T47D (cell line): ENCODE data around the gene OR11H1.
"Not testable (repeated sequence)": the region's sequence is repeated elsewhere in the genome, so short reads cannot be mapped to it uniquely, and the experiment has no call there.

Experiments used
- DNase-seq, 2 experiments: peaks; one replicate each; pipeline versions ENCODE4 v3.0.0 to v3.0.0-alpha.2; 2011 to 2012; ENCODE audit warnings: low read depth in 1 of 2, low spot score in 1 of 2
- in situ Hi-C: cut with HindIII; loops from 2 replicates; pipeline ENCODE4 v1.10.0; 2016; ENCODE audit warnings: low sequenced_read_pairs, low pct_unique_long_range_greater_than_20kb

The OR11H1 gene

GRCh38 chr22:15527892-15528291 is at the start of gene OR11H1:
Gene OR11H1, plus strand, starts transcription at chr22:15528192. Its CDS starts 0 bp downstream, at chr22:15528192.
- DNase-seq, in situ Hi-C loops: not testable (repeated sequence)

DNA sequence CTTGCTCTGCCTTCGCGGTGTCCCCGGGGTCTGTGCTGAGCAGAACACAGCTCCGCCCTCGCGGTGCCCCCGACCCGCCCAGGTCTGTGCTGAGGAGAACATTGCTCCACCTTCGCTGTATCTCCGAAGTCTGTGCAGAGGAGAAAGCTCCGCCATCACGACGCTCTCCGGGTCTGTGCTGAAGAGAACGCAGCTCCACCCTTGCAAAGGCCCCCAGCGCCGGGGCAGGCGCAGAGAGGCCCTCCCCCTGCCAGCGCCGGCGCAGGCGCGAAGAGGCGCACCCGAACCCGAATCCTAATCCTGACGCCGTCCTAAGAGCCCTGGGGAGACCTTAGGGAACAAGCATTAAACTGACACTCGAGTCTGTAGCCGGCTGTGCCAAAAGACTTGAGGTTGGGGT is 18.0 kb upstream of the OR11H1 start:
- in situ Hi-C loops, DNase-seq: not testable (repeated sequence)

- in situ Hi-C loops = not testable (repeated sequence)
Observed at GRCh38 chr22:15515896-15516295, 12.1 kb upstream of the OR11H1 start.

GRCh38 chr22:15553767-15554166 is 25.8 kb downstream of the OR11H1 start:
- in situ Hi-C loops = not testable (repeated sequence)
- DNase-seq = peak in 1 of 2 experiments; percentile 7

More at GRCh38 chr22:15515896-15516295, 12.1 kb upstream of the OR11H1 start:
- DNase-seq = not testable (repeated sequence)

- DNase-seq, in situ Hi-C loops: not testable (repeated sequence)
Observed at GRCh38 chr22:15563461-15563860, 35.5 kb downstream of the OR11H1 start.

DNA sequence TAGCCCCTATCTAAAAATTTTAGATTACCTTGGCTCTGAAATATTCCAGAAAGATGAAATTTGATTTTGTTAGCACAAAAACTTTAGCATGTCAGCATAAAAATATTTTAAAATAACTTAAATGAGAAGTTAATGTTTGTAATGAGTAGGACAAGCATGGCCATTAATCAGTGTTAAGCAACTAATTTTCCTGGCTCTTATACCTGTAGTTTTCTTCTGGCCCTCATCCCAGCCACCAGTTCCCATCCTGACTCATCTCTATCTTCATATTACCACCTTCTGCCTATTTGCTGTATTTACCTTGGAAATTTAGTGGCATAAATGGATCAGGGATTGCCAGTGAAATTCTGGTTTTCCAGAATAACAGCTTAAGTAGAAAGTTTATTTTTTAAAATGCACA is 37.1 kb downstream of the OR11H1 start:
- in situ Hi-C loops, DNase-seq: not testable (repeated sequence)
